A673 (cell line): ENCODE measurements around the gene ETV3.

ENCODE experiments used
- CTCF ChIP-seq: fragments of 300-800, 200-600 bp; sonication (generic); conservative IDR thresholded peaks from 2 replicates; pipeline ENCODE4 v1.5.1; 2017; ENCODE audit warnings: low read depth, mild to moderate bottlenecking, antibody characterized with exemption, low read length, moderate library complexity, mixed read lengths
- EZH2 ChIP-seq: fragments of 200-600 bp; sonication (generic); IDR thresholded peaks from 2 replicates; pipeline ENCODE4 v1.6.1; 2017; ENCODE audit warnings: borderline replicate concordance, low read depth, mild to moderate bottlenecking, mixed read lengths, antibody characterized with exemption, low read length; ENCODE audit not compliant: poor library complexity, severe bottlenecking

DNA sequence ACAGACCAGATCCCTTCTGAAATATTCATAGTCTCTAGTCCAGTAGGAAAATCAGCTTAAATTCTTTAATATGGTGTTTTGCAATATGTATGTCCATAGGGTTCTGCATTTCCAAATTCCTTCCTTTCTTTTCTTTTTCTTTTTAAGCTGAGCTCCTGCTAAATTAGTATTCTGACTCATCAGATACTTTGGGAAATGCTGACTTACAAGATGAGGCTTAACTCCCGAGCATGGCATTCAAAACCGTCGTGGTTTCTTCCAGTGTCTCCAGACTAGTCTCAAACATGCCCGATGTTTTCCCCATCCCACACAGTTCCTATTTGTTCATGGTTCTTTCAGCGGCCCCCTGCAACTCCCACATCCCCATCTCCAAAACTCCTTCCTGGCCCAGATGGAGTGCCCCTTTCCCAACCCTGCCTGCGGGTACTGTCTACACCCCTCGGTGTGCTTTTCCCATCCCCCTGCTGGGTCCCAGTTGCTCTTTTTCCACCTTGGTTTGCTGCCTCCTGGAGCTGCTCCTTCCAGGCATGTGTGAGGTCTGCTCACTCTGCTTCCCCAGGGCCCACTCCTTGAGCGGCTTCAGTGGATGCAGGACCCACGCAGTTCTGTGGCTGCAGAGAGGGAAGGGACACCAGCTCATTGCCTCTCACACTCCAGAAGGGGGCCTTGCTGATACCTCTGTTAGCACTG lies 19.5 kb upstream of the ETV3 start:
- TF ChIP-seq CTCF = no peak
- TF ChIP-seq EZH2 = no peak
